WTC11 (cell line): Measurements from ENCODE around the gene ANKS3. TPM values are rescaled to one million over a fixed set of nuclear protein-coding genes. Genes with fewer than 3 reads are reported as not detected.
A peak's percentile ranks its signal among the peaks of the same experiment; 100 is the strongest.

ENCODE experiments used
- ATAC-seq: fragments of 200-7000 bp; cut with Tn5 transposase; 2 replicates; pipeline ENCODE4 v1.10.0; 2021; ENCODE audit warnings: mild to moderate bottlenecking, moderate library complexity
- CTCF ChIA-PET: fragments of 300-600 bp; sonication (Branson Sonifier 250); formaldehyde crosslinking; loops from one replicate; lab custom pipeline; 2021; ENCODE audit warnings: antibody characterized with exemption; lab: Charles Lee
- POLR2A ChIA-PET: fragments of 350-600 bp; sonication (Branson Sonifier 250); formaldehyde crosslinking; loops from one replicate; lab custom pipeline; 2021; ENCODE audit warnings: antibody characterized with exemption; lab: Charles Lee
- DNase-seq: peaks from one replicate; pipeline ENCODE4 v3.0.0; 2021; ENCODE audit warnings: low spot score
- H3K27ac Mint-ChIP-seq: 2 replicates; pipeline ENCODE4 v1.8.0; 2021; ENCODE audit warnings: mixed read lengths
- H3K27me3 Mint-ChIP-seq: 2 replicates; pipeline ENCODE4 v1.8.0; 2021; ENCODE audit warnings: low read depth, mild to moderate bottlenecking, moderate library complexity, mixed read lengths
- H3K36me3 Mint-ChIP-seq: 2 replicates; pipeline ENCODE4 v1.8.0; 2021; ENCODE audit warnings: mixed read lengths
- H3K4me1 Mint-ChIP-seq: 2 replicates; pipeline ENCODE4 v1.8.0; 2022; ENCODE audit warnings: mixed read lengths
- H3K4me3 Mint-ChIP-seq: 2 replicates; pipeline ENCODE4 v1.8.0; 2021; ENCODE audit warnings: mild to moderate bottlenecking, moderate library complexity, mixed read lengths
- H3K9me3 Mint-ChIP-seq: 2 replicates; pipeline ENCODE4 v1.8.0; 2021; ENCODE audit warnings: mixed read lengths
- AR ChIP-seq: fragments of 250-450 bp; sonication (Bioruptor Pico); IDR thresholded peaks from 2 replicates; pipeline ENCODE4 v1.9.0; 2021; ENCODE audit warnings: mild to moderate bottlenecking
- ATF1 ChIP-seq: sonication (generic); formaldehyde crosslinking; IDR thresholded peaks from 2 replicates; pipeline ENCODE4 v1.8.1; 2023; ENCODE audit warnings: mild to moderate bottlenecking, moderate library complexity, missing genetic modification reagents
- ATF2 ChIP-seq: sonication (generic); formaldehyde crosslinking; IDR thresholded peaks from 2 replicates; pipeline ENCODE4 v1.8.1; 2022; ENCODE audit warnings: low read depth, missing genetic modification reagents, borderline replicate concordance
- CBFB ChIP-seq: sonication (generic); formaldehyde crosslinking; IDR thresholded peaks from 2 replicates; pipeline ENCODE4 v1.8.1; 2022; ENCODE audit warnings: mild to moderate bottlenecking, low read depth, missing genetic modification reagents
- CREB1 ChIP-seq: sonication (generic); formaldehyde crosslinking; IDR thresholded peaks from 2 replicates; pipeline ENCODE4 v1.8.0; 2023; ENCODE audit warnings: mild to moderate bottlenecking, missing genetic modification reagents
- ELF4 ChIP-seq: sonication (generic); formaldehyde crosslinking; IDR thresholded peaks from 2 replicates; pipeline ENCODE4 v1.8.1; 2022; ENCODE audit warnings: low read depth, mild to moderate bottlenecking, moderate library complexity, missing genetic modification reagents
- EMX1 ChIP-seq: fragments of 250-450 bp; sonication (Bioruptor Pico); IDR thresholded peaks from 2 replicates; pipeline ENCODE4 v1.8.0; 2021; ENCODE audit warnings: mild to moderate bottlenecking
- ETV6 ChIP-seq: sonication (generic); formaldehyde crosslinking; IDR thresholded peaks from 2 replicates; pipeline ENCODE4 v1.8.1; 2022; ENCODE audit warnings: mild to moderate bottlenecking, missing genetic modification reagents
- HMGXB4 ChIP-seq: sonication (generic); formaldehyde crosslinking; IDR thresholded peaks from 2 replicates; pipeline ENCODE4 v1.8.1; 2023; ENCODE audit warnings: mild to moderate bottlenecking, moderate library complexity, missing genetic modification reagents
- NR3C1 ChIP-seq: sonication (generic); formaldehyde crosslinking; conservative IDR thresholded peaks from 2 replicates; pipeline ENCODE4 v1.8.1; 2023; ENCODE audit warnings: low read depth, mild to moderate bottlenecking, missing genetic modification reagents
- OVOL2 ChIP-seq: fragments of 250-450 bp; sonication (Bioruptor Pico); IDR thresholded peaks from 2 replicates; pipeline ENCODE4 v1.9.0; 2021; ENCODE audit warnings: mild to moderate bottlenecking, borderline replicate concordance
- ZNF121 ChIP-seq: sonication (generic); formaldehyde crosslinking; IDR thresholded peaks from 2 replicates; pipeline ENCODE4 v1.8.0; 2023; ENCODE audit warnings: missing genetic modification reagents
- ZNF219 ChIP-seq: sonication (generic); formaldehyde crosslinking; IDR thresholded peaks from 2 replicates; pipeline ENCODE4 v1.8.0; 2023; ENCODE audit warnings: missing genetic modification reagents, mild to moderate bottlenecking, borderline replicate concordance
- ZNF263 ChIP-seq: sonication (generic); formaldehyde crosslinking; IDR thresholded peaks from 2 replicates; pipeline ENCODE4 v1.8.1; 2022; ENCODE audit warnings: low read depth, mild to moderate bottlenecking, moderate library complexity, missing genetic modification reagents
- ZNF281 ChIP-seq: sonication (generic); formaldehyde crosslinking; IDR thresholded peaks from 2 replicates; pipeline ENCODE4 v1.8.0; 2023; ENCODE audit warnings: mild to moderate bottlenecking, missing genetic modification reagents
- ZSCAN18 ChIP-seq: fragments of 250-450 bp; sonication (Bioruptor Pico); IDR thresholded peaks from 2 replicates; pipeline ENCODE4 v2.1.2; 2022; ENCODE audit warnings: mild to moderate bottlenecking, moderate library complexity
- total RNA-seq: library from RNA; stranded (reverse); gene quantifications from 3 replicates; pipeline ENCODE4 v1.2.3, GENCODE V29; 2021

Gene ANKS3
- total RNA-seq, 1 experiment from 2014 or later: 35.6 TPM

- 0 out of 2 replicates have a peak overlapping the region, but pooled peaks have one; percentile 21 for H3K4me3 Mint-ChIP-seq
- DNase-seq (no peak), ATAC-seq (no peak)
- TF ChIP-seq ATF2 (CRISPR knock-in tag) (no peak), ZNF121 (CRISPR knock-in tag) (no peak), ELF4 (no peak), ATF1 (CRISPR knock-in tag) (no peak), ZNF219 (no peak), ZSCAN18 (CRISPR knock-in tag) (no peak), ZNF281 (no peak), EMX1 (CRISPR knock-in tag) (no peak), CBFB (no peak), NR3C1 (no peak), ETV6 (CRISPR knock-in tag) (no peak), CREB1 (CRISPR knock-in tag) (no peak), HMGXB4 (CRISPR knock-in tag) (no peak), ZNF263 (CRISPR knock-in tag) (no peak), OVOL2 (CRISPR knock-in tag) (no peak), AR (CRISPR knock-in tag) (no peak)
- H3K9me3 Mint-ChIP-seq: no peaks in the 10 kb centered on the region
- H3K27ac Mint-ChIP-seq: no peak overlapping the region
- no peaks in the 10 kb centered on the region for H3K4me1 Mint-ChIP-seq
- no peaks in the 10 kb centered on the region for H3K27me3 Mint-ChIP-seq
- no peaks in the 10 kb centered on the region; the same call in 1 of the 2 replicates for H3K36me3 Mint-ChIP-seq
- CTCF ChIA-PET: interaction anchor here (0.7 to 6.5 kb wide), 5 partner anchors 9 to 289 kb away, joined by 3 to 63 read pairs (median 3); partner anchors contain the start of gene HMOX2
- POLR2A ChIA-PET: no interaction called here
Observed at GRCh38 chr16:4691666-4692412, 42.2 kb downstream of the ANKS3 start.
